Activated CD8-positive, alpha-beta memory T cell treated with anti-CD3 and anti-CD28 coated beads for 4 hours (primary cell): Measurements from ENCODE around the gene CXCL10.
"Not testable (repeated sequence)": the region's sequence is repeated elsewhere in the genome, so short reads cannot be mapped to it uniquely, and the experiment has no call there.

ENCODE experiments used
- DNase-seq, 2 donors: peaks; one replicate each; pipeline ENCODE4 v3.0.0-alpha.2; 2020; ENCODE audit warnings: low read depth in 2 of 2

Gene CXCL10

GRCh38 chr4:76028350-76028765 is 5.1 kb upstream of the CXCL10 start:
- DNase-seq: no peak

- DNase-seq: no peak
Observed at GRCh38 chr4:76024065-76024464, 768 bp upstream of the CXCL10 start.

- DNase-seq: no peak
Observed at GRCh38 chr4:76022677-76023076, 620 bp downstream of the CXCL10 start.

GRCh38 chr4:76022031-76022430 is 1.3 kb downstream of the CXCL10 start:
- DNase-seq: no peak

GRCh38 chr4:76017056-76017686 is 6.1 kb downstream of the CXCL10 start:
- no peak for DNase-seq

- no peak for DNase-seq
Observed at GRCh38 chr4:76016393-76016792, 6.9 kb downstream of the CXCL10 start.

GRCh38 chr4:76013540-76013939 is 9.8 kb downstream of the CXCL10 start:
- DNase-seq: no peak

GRCh38 chr4:76012388-76012801 is 10.9 kb downstream of the CXCL10 start:
- no peak for DNase-seq

- DNase-seq: no peak
Observed at GRCh38 chr4:76011700-76012387, 11.5 kb downstream of the CXCL10 start.

- no peak for DNase-seq
Observed at GRCh38 chr4:76011018-76011670, 12.2 kb downstream of the CXCL10 start.

GRCh38 chr4:76010576-76010975 is 12.7 kb downstream of the CXCL10 start:
- no peak for DNase-seq

GRCh38 chr4:76009311-76009710 is 14.0 kb downstream of the CXCL10 start:
- no peak for DNase-seq

GRCh38 chr4:76007089-76007862 is 16.0 kb downstream of the CXCL10 start, which contains the start of gene CXCL9:
CXCL9 (minus strand) TSS chr4:76007509; CDS start chr4:76007449, 60 bp downstream.
- no peak for DNase-seq

- DNase-seq: no peak
Observed at GRCh38 chr4:76003620-76004019, 19.7 kb downstream of the CXCL10 start.

- no peak for DNase-seq
Observed at GRCh38 chr4:76003035-76003434, 20.3 kb downstream of the CXCL10 start.

- no peak for DNase-seq
Observed at GRCh38 chr4:76002176-76002575, 21.1 kb downstream of the CXCL10 start.

- no peak for DNase-seq
Observed at GRCh38 chr4:76001700-76002099, 21.6 kb downstream of the CXCL10 start.

GRCh38 chr4:76000279-76000678 is 23.0 kb downstream of the CXCL10 start:
- no peak for DNase-seq

GRCh38 chr4:75998525-75999147 is 24.7 kb downstream of the CXCL10 start:
- not testable (repeated sequence) for DNase-seq

- DNase-seq: no peak
Observed at GRCh38 chr4:75997946-75998345, 25.4 kb downstream of the CXCL10 start.

- DNase-seq: no peak
Observed at GRCh38 chr4:75997081-75997480, 26.2 kb downstream of the CXCL10 start.

- no peak for DNase-seq
Observed at GRCh38 chr4:75995727-75996126, 27.6 kb downstream of the CXCL10 start.
